HEK293 (cell line): ENCODE measurements around the gene FXYD1.

Source experiments
- EGR2 ChIP-seq: fragments of 450-650 bp; formaldehyde crosslinking; IDR thresholded peaks from 2 replicates; pipeline ENCODE4 v1.5.1; 2016; ENCODE audit warnings: low read depth, missing biosample characterization, missing genetic modification characterization
- GLIS1 ChIP-seq: fragments of 450-650 bp; formaldehyde crosslinking; IDR thresholded peaks from 2 replicates; pipeline ENCODE4 v1.5.1; 2016; ENCODE audit warnings: missing biosample characterization, missing genetic modification characterization
- KLF16 ChIP-seq: fragments of 450-650 bp; formaldehyde crosslinking; IDR thresholded peaks from 2 replicates; pipeline ENCODE4 v1.5.1; 2017; ENCODE audit warnings: missing biosample characterization, missing genetic modification characterization
- KLF7 ChIP-seq: fragments of 450-650 bp; formaldehyde crosslinking; IDR thresholded peaks from 2 replicates; pipeline ENCODE4 v1.5.1; 2016; ENCODE audit warnings: missing biosample characterization, missing genetic modification characterization, borderline replicate concordance
- SCRT2 ChIP-seq: fragments of 450-650 bp; formaldehyde crosslinking; IDR thresholded peaks from 2 replicates; pipeline ENCODE4 v1.5.1; 2016; ENCODE audit warnings: missing biosample characterization, missing genetic modification characterization
- SP7 ChIP-seq: fragments of 450-650 bp; formaldehyde crosslinking; IDR thresholded peaks from 2 replicates; pipeline ENCODE4 v1.5.1; 2016; ENCODE audit warnings: missing biosample characterization, missing genetic modification characterization
- TSHZ1 ChIP-seq: fragments of 450-650 bp; formaldehyde crosslinking; IDR thresholded peaks from 2 replicates; pipeline ENCODE4 v1.5.1; 2016; ENCODE audit warnings: missing biosample characterization, missing genetic modification characterization, borderline replicate concordance
- ZBTB26 ChIP-seq: fragments of 450-650 bp; formaldehyde crosslinking; optimal IDR thresholded peaks from 2 replicates; pipeline ENCODE3; 2016; ENCODE audit warnings: missing biosample characterization, mild to moderate bottlenecking, missing genetic modification characterization
- ZBTB48 ChIP-seq: fragments of 450-650 bp; formaldehyde crosslinking; IDR thresholded peaks from 2 replicates; pipeline ENCODE4 v1.5.1; 2016; ENCODE audit warnings: missing biosample characterization, missing genetic modification characterization
- ZBTB7A ChIP-seq: fragments of 450-650 bp; formaldehyde crosslinking; IDR thresholded peaks from 2 replicates; pipeline ENCODE4 v1.5.1; 2016; ENCODE audit warnings: low read depth, missing biosample characterization, missing genetic modification characterization
- ZNF114 ChIP-seq: fragments of 450-650 bp; formaldehyde crosslinking; IDR thresholded peaks from 2 replicates; pipeline ENCODE4 v1.5.0; 2017; ENCODE audit warnings: missing biosample characterization, missing genetic modification characterization
- ZNF2 ChIP-seq: fragments of 450-650 bp; formaldehyde crosslinking; IDR thresholded peaks from 2 replicates; pipeline ENCODE4 v1.5.1; 2016; ENCODE audit warnings: missing biosample characterization, missing genetic modification characterization
- ZNF24 ChIP-seq: fragments of 450-650 bp; formaldehyde crosslinking; IDR thresholded peaks from 2 replicates; pipeline ENCODE4 v1.5.1; 2016; ENCODE audit warnings: missing biosample characterization, missing genetic modification characterization
- ZNF335 ChIP-seq: fragments of 450-650 bp; formaldehyde crosslinking; conservative IDR thresholded peaks from 2 replicates; pipeline ENCODE4 v1.5.1; 2016; ENCODE audit warnings: missing biosample characterization, missing genetic modification characterization
- ZNF341 ChIP-seq: fragments of 450-650 bp; formaldehyde crosslinking; IDR thresholded peaks from 2 replicates; pipeline ENCODE4; 2016; ENCODE audit warnings: low read depth, missing biosample characterization, missing genetic modification characterization
- ZNF354C ChIP-seq: fragments of 450-650 bp; formaldehyde crosslinking; IDR thresholded peaks from 2 replicates; pipeline ENCODE4 v1.5.1; 2016; ENCODE audit warnings: missing biosample characterization, missing genetic modification characterization, low read depth, borderline replicate concordance
- ZNF518A ChIP-seq: fragments of 450-650 bp; formaldehyde crosslinking; conservative IDR thresholded peaks from 2 replicates; pipeline ENCODE4 v1.5.1; 2016; ENCODE audit warnings: low read depth, missing biosample characterization, missing genetic modification characterization
- ZNF521 ChIP-seq: fragments of 450-650 bp; formaldehyde crosslinking; IDR thresholded peaks from 2 replicates; pipeline ENCODE4 v1.5.1; 2017; ENCODE audit warnings: missing biosample characterization, mild to moderate bottlenecking, missing genetic modification characterization
- ZNF600 ChIP-seq: fragments of 450-650 bp; formaldehyde crosslinking; IDR thresholded peaks from 2 replicates; pipeline ENCODE4 v1.5.1; 2016; ENCODE audit warnings: missing biosample characterization, missing genetic modification characterization
- ZNF639 ChIP-seq: fragments of 450-650 bp; formaldehyde crosslinking; IDR thresholded peaks from 2 replicates; pipeline ENCODE4 v1.5.1; 2016; ENCODE audit warnings: missing biosample characterization, missing genetic modification characterization
- ZNF660 ChIP-seq: fragments of 450-650 bp; IDR thresholded peaks from 2 replicates; pipeline ENCODE4 v1.5.1; 2018; ENCODE audit warnings: missing biosample characterization, mild to moderate bottlenecking, missing genetic modification characterization
- TF ChIP-seq, protein P1 (sequence below): fragments of 450-650 bp; formaldehyde crosslinking; IDR thresholded peaks from 2 replicates; pipeline ENCODE4 v1.5.1; 2016; ENCODE audit warnings: missing biosample characterization, missing genetic modification characterization
- TF ChIP-seq, protein P2 (sequence below): fragments of 450-650 bp; formaldehyde crosslinking; IDR thresholded peaks from 2 replicates; pipeline ENCODE4 v1.5.1; 2016; ENCODE audit warnings: missing biosample characterization, missing genetic modification characterization

Gene FXYD1

GRCh38 chr19:35114353-35115176 is 24.1 kb upstream of the FXYD1 start (continued):
- TF ChIP-seq ZNF354C (tag by site-specific recombination) (no peak), ZBTB26 (peak; percentile 32), ZNF24 (tag by site-specific recombination) (0 out of 2 replicates have a peak, but pooled peaks have one; percentile 52), TSHZ1 (no peak), ZNF639 (tag by site-specific recombination) (peak; percentile 79), ZNF341 (tag by site-specific recombination) (peak; percentile 64), ZNF335 (peak; percentile 71), SP7 (tag by site-specific recombination) (peak; percentile 75; the same call in 1 of the 2 replicates), ZNF600 (peak; percentile 66), ZNF114 (tag by site-specific recombination) (no peak), KLF16 (tag by site-specific recombination) (peak; percentile 83; the same call in 1 of the 2 replicates), EGR2 (tag by site-specific recombination) (no peak), KLF7 (tag by site-specific recombination) (peak; percentile 80), GLIS1 (tag by site-specific recombination) (peak; percentile 57), SCRT2 (peak; percentile 100), ZNF2 (peak; percentile 77; the same call in 1 of the 2 replicates), ZBTB7A (peak; percentile 100), ZNF518A (tag by site-specific recombination) (0 out of 2 replicates have a peak, but pooled peaks have one; percentile 23), ZNF521 (no peak), ZNF660 (peak; percentile 63; the same call in 1 of the 2 replicates), ZBTB48 (tag by site-specific recombination) (peak; percentile 98)
- TF ChIP-seq, protein P1, sequence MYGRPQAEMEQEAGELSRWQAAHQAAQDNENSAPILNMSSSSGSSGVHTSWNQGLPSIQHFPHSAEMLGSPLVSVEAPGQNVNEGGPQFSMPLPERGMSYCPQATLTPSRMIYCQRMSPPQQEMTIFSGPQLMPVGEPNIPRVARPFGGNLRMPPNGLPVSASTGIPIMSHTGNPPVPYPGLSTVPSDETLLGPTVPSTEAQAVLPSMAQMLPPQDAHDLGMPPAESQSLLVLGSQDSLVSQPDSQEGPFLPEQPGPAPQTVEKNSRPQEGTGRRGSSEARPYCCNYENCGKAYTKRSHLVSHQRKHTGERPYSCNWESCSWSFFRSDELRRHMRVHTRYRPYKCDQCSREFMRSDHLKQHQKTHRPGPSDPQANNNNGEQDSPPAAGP (tag by site-specific recombination), result peak; percentile 90
- TF ChIP-seq, protein P2, sequence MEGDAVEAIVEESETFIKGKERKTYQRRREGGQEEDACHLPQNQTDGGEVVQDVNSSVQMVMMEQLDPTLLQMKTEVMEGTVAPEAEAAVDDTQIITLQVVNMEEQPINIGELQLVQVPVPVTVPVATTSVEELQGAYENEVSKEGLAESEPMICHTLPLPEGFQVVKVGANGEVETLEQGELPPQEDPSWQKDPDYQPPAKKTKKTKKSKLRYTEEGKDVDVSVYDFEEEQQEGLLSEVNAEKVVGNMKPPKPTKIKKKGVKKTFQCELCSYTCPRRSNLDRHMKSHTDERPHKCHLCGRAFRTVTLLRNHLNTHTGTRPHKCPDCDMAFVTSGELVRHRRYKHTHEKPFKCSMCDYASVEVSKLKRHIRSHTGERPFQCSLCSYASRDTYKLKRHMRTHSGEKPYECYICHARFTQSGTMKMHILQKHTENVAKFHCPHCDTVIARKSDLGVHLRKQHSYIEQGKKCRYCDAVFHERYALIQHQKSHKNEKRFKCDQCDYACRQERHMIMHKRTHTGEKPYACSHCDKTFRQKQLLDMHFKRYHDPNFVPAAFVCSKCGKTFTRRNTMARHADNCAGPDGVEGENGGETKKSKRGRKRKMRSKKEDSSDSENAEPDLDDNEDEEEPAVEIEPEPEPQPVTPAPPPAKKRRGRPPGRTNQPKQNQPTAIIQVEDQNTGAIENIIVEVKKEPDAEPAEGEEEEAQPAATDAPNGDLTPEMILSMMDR (tag by site-specific recombination), result peak; percentile 98
